Mucosa of descending colon (tissue), 3 donors: ENCODE measurements around the gene KDM8. TPM values are rescaled to one million over a fixed set of nuclear protein-coding genes. Genes with fewer than 3 reads are reported as not detected.
"Not testable (repeated sequence)": the region's sequence is repeated elsewhere in the genome, so short reads cannot be mapped to it uniquely, and the experiment has no call there.

ENCODE experiments used
- ATAC-seq: fragments of 200-7000 bp; cut with Tn5 transposase; one replicate; pipeline ENCODE4 v1.9.1; 2020; ENCODE audit warnings: mild to moderate bottlenecking, moderate library complexity
- DNase-seq, 3 donors: peaks; one replicate each; pipeline ENCODE4 v3.0.0-alpha.2; 2020
- H3K36me3 ChIP-seq: fragments of 200-600 bp; one replicate; pipeline ENCODE4 v1.8.0; 2021; ENCODE audit warnings: low read depth, mild to moderate bottlenecking
- H3K4me1 ChIP-seq: fragments of 200-600 bp; one replicate; pipeline ENCODE4 v1.8.0; 2021; ENCODE audit warnings: low read depth, mild to moderate bottlenecking
- H3K4me3 ChIP-seq: fragments of 200-600 bp; one replicate; pipeline ENCODE4 v1.8.0; 2021; ENCODE audit warnings: mild to moderate bottlenecking
- H3K9me3 ChIP-seq: fragments of 200-600 bp; one replicate; pipeline ENCODE4 v1.8.0; 2021; ENCODE audit warnings: mild to moderate bottlenecking
- intact Hi-C, 2 donors: fragments of 100-400 bp; cut with DNase I in 1 of 2; cut with micrococcal nuclease in 1 of 2; formaldehyde crosslinking; loops; one replicate each; pipeline versions ENCODE4 v1.11.0 to v1.11.1; 2022; cut with DNase I, micrococcal nuclease
- total RNA-seq, 3 donors: library from RNA; stranded (reverse); fragmentation: NEBNext Ultra II Directional in 2 of 3; extraction: Animal tissue kit (Norgen Biotek cat#: 25700) in 2 of 3; gene quantifications; one replicate each; pipeline versions ENCODE4 v1.2.1 to v1.2.4, GENCODE V29; 2021 to 2023
- TF ChIP-seq, protein P1 (sequence below): fragments of 200-600 bp; IDR thresholded peaks from one replicate; pipeline ENCODE4 v1.8.0; 2022; ENCODE audit warnings: antibody characterized with exemption, mild to moderate bottlenecking
- donor health status: DM: no; HTN: no; CAD: no; lungs with moderate emphysema.
- donor health status: DM: no; HTN: no; CAD: no.
- donor health status: DM: no; HTN: yes; CAD: no.

The KDM8 gene
- total RNA-seq, 3 donors from 2014 or later: 8.7 to 12.9 (median 8.9) TPM

DNA sequence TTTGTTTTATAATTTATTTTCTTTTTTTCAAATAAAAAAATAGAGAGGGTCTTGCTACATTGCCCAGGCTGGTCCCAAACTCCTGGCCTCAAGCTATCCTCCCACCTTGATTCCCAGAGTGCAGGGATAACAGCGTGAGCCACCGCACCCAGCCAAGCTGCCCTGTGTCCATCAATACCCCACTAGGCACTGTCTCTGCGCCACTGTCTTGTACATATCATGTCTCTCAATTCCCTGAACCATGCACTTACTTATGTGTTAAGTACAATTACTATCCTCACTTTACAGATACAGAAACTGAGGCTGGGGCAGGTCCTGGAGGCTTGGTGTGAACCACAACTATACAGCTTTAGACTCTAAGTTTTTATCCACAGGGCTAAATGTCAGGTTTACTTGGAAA is 53.5 kb downstream of the KDM8 start:
- DNase-seq (no peak), ATAC-seq (no peak)
- intact Hi-C loops: no loop called here
- TF ChIP-seq, protein P1, sequence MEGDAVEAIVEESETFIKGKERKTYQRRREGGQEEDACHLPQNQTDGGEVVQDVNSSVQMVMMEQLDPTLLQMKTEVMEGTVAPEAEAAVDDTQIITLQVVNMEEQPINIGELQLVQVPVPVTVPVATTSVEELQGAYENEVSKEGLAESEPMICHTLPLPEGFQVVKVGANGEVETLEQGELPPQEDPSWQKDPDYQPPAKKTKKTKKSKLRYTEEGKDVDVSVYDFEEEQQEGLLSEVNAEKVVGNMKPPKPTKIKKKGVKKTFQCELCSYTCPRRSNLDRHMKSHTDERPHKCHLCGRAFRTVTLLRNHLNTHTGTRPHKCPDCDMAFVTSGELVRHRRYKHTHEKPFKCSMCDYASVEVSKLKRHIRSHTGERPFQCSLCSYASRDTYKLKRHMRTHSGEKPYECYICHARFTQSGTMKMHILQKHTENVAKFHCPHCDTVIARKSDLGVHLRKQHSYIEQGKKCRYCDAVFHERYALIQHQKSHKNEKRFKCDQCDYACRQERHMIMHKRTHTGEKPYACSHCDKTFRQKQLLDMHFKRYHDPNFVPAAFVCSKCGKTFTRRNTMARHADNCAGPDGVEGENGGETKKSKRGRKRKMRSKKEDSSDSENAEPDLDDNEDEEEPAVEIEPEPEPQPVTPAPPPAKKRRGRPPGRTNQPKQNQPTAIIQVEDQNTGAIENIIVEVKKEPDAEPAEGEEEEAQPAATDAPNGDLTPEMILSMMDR: no peak
- H3K9me3 ChIP-seq: no peaks in the 10 kb centered on the region
- no peak overlapping the region for H3K4me3 ChIP-seq
- H3K36me3 ChIP-seq: no peaks in the 10 kb centered on the region
- peaks cover 4% of the 10 kb centered on the region for H3K4me1 ChIP-seq

- TF ChIP-seq, protein P1: no peak
- H3K36me3 ChIP-seq: no peaks in the 10 kb centered on the region
- H3K4me1 ChIP-seq: peaks cover 4% of the 10 kb centered on the region
- ATAC-seq (no peak), DNase-seq (no peak)
- H3K4me3 ChIP-seq: no peak overlapping the region
- intact Hi-C loops: no loop called here
- no peaks in the 10 kb centered on the region for H3K9me3 ChIP-seq
Measured at GRCh38 chr16:27257271-27257670, 53.9 kb downstream of the KDM8 start.

DNA sequence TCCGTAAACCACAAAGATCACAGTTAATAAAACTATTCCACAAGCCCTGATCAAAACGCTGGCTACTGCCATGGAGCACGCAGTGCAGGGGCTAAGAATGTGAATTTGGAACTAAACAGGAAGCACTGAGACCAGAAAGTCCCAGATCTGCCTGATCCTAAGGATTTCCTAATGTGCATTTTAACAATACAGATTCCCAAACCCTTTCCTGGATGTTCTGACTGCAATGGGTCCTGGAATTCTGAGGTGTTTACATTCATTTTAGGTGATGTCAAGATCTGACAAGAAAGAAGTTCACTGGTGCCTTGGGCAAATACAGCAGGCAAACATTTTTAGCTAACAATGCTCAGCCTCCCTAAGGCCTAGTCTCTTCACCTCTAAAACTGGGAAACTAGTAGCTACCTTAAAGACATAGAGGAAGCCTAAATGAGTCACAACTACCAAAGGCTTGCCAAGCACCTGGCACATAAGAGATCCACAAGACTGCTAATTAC is 55.0 kb downstream of the KDM8 start:
- H3K36me3 ChIP-seq: no peaks in the 10 kb centered on the region
- TF ChIP-seq, protein P1: no peak
- intact Hi-C loops: no loop called here
- H3K4me1 ChIP-seq: peaks cover 4% of the 10 kb centered on the region
- H3K4me3 ChIP-seq: no peak overlapping the region
- ATAC-seq (no peak), DNase-seq (no peak)
- H3K9me3 ChIP-seq: no peaks in the 10 kb centered on the region

- Histone ChIP-seq H3K36me3 (no peaks in the 10 kb centered on the region), H3K4me1 (peaks cover 4% of the 10 kb centered on the region), H3K9me3 (no peaks in the 10 kb centered on the region), H3K4me3 (no peak overlapping the region)
- ATAC-seq: no peak
- TF ChIP-seq, protein P1: no peak
- DNase-seq: no peak
- intact Hi-C loops: no loop called here
Measured at GRCh38 chr16:27259710-27260109, 56.4 kb downstream of the KDM8 start.

- H3K4me3 ChIP-seq, H3K36me3 ChIP-seq, DNase-seq, ATAC-seq, H3K9me3 ChIP-seq, H3K4me1 ChIP-seq, intact Hi-C loops: not testable (repeated sequence)
Measured at GRCh38 chr16:27262904-27263423, 59.6 kb downstream of the KDM8 start.

- intact Hi-C loops: no loop called here
- Histone ChIP-seq H3K36me3 (no peaks in the 10 kb centered on the region), H3K4me3 (no peak overlapping the region), H3K9me3 (no peaks in the 10 kb centered on the region), H3K4me1 (peaks cover 7% of the 10 kb centered on the region)
- TF ChIP-seq, protein P1: no peak
- ATAC-seq (no peak), DNase-seq (no peak)
Measured at GRCh38 chr16:27264151-27264550, 60.8 kb downstream of the KDM8 start.
